ENCODE data around the gene SORL1.

SORL1 gene

DNA sequence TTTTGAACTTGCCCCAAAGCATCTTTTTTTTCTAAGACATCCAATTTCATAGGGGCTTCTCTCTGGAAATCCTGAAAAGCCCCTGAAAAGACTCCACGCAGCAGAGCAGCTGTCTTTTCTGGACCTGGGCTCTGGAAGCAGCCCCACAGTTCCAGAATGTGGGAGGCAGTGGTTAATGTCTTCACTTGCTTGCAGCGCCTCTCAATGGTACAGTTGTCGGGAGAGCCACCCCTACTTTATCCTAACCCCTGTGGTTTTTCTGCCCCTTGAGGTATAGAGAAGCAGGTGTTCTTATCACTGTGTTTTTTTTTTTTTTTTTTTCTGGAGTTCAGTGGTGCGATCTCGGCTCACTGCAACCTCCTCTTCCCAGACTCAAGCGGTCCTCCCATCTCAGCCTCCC lies 84.0 kb downstream of the SORL1 start:
- no peak for DNase-seq (ENCODE audit: low read depth in 3 of 3)

DNA sequence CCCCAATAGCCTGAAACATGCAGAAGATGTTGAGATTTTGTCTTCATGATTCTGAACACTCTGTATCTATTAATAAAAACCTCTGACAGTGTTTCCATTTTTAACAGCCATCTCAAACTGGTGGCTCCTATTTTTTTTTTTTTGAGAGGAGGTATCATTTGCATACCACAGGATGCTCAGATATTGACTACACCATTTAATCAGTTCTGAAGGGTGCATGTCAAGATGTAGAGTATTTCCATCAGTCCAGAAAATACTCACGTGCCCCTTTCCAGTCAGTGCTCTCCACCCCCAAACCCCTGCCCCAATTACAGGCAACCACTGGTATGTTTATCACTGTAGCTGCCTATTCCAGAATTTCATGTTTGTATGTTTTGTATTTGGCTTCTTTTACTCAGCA lies 85.9 kb downstream of the SORL1 start:
- DNase-seq (ENCODE audit: low read depth in 3 of 3), result no peak

DNA sequence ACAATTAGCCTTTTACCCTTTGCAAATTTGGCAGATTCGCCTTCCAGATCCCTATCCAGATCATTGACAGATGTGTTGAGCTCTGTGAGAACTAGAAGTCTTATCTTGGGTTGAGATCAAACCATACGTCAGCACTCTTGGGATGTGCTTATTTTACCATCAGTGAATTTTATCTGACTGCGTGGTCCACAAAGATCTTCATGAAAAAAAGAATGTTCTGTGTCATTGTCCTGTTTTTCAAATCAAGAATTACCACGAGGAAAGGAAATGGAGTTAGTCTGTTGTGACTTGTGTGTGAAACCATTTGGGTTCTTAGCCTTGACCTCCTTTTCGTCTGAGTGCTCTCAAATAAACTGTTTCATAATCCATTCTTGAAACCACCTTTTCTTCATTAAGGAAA lies 86.9 kb downstream of the SORL1 start:
- no peak for DNase-seq (ENCODE audit: low read depth in 3 of 3)

DNA sequence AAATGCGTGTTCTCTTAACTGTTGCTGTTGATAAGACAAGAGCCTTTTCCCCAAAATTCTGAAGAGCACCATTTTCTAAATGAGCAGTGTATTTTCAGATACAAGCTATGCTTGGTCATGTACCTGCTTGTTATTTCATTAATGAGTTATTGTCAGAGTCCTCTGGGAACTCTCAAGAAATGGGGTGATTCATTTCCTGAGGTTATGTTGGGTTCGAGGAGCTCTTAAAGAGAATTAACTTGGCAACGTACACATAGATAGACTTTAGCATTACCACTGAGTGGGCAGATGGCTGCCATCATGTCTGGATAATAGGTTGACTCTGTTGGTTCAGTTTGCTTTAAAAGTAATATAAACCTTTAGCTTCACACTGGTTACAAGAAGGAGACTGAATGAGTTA lies 88.5 kb downstream of the SORL1 start:
- DNase-seq (ENCODE audit: low read depth in 3 of 3), result no peak

DNA sequence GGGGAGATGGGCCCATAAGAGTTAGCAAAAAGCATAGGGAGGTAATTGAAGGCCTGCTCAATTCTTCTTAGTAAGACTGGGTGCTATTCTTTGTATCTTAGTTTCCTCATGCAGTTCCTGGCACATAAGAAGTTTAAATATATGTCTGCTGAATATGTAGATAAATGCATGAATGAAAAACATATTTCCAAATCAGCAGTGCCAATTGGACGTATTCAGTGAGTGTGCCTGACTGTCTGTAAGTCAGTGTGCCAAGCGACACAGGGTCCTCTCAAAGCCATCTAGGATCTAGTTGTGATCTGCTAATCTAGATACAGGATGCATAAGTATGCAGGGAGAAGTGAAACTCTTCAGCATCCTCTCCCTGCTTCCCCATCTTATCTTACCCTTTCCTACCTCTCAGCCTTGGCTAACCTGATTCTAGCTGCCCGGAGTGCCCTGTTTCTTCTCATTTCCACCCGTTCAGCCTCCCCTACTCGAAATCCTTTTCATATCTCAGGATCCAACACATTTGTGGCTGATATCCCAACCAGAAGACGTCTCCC lies 91.8 kb downstream of the SORL1 start:
- no peak for DNase-seq (ENCODE audit: low read depth in 3 of 3)

DNA sequence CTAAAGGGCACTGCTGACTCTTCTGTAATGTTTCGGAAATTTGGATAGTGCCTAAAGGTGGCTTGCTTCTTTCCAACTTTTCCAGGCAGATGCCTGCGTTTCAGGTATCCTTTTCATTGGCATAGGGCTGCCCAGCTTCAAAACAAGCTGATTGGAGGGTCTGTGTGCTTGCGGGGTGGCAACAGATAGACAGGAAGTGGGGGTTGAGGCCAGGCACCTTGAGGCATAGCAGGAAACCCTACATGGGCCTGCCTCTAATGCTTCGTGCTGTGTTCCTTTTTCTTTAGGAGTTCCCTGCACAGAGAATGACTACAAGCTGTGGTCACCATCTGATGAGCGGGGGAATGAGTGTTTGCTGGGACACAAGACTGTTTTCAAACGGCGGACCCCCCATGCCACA lies 92.8 kb downstream of the SORL1 start:
- DNase-seq (ENCODE audit: low read depth in 3 of 3), result no peak

DNA sequence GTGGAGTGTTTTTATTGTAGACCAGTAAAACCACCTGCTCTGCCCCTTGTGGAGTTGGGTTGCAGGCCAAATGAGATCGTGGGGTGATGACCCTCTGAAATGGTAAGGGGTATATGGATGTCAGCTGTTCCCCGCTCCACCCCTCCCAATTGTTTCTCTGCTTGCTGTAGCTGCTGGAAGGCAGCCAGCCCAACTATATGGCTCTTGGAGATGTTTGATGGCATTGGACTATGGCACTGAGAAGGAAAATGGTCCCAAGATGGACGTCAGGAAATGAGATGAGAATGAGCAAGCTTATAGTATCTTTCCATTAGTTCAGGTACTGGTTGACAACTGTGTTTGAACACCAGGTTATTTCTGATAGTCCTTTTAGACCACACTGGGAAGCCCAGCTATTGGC lies 95.5 kb downstream of the SORL1 start:
- DNase-seq (ENCODE audit: low read depth in 3 of 3), result no peak

DNA sequence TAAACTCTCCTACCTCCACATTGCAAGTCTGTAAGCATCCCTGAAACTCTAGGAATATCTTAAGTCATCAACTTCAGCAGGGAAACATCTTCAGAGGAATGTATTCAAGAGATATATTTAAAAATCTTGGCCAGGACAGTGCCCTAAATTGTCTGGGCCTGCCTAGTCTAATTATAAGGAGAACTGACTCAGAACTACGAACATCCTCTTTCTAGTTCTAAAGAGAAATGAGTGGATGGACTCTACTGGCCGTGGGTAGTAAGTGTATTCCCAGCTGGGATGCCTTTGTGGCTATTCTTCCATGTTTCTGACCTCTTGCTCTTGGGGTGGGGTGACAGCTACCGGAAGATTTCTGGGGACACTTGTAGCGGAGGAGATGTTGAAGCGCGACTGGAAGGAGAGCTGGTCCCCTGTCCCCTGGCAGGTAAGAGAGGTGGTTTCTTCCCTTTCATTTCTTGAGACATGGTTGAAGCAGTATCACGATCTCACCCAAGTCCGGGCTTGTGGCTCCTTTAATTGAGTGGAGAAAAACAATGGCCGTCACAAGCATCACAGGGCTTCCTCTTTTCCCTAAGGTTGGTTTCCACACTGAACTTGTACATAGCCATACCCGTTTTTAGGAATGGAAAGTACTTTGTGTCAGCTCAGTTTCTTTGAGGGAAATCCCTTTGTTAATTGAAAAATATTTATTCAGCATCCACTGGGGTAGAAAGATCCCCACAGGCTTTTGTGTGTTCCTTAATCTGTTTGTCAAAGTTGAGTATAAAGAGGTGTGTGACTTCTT lies 98.3 kb downstream of the SORL1 start:
- DNase-seq (ENCODE audit: low read depth in 3 of 3), result no peak

DNA sequence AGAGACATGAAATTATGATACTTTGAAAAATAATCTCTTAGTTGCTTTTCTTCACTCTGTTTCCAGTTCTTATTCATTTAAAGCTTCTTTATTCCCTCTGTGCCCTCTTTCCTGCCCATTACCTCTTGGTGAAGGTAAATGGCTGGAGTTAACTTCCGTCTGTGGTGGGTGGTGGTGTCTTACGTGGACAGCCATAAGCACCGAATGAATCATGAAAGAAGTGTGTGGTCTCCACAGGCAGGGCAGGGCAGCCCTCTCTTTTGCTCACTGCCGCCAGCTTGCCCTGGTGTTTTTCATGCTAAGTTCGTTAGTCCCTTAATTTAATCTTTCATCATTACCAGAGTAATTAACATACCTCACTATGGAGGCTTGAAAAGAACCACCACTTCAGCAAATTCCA lies 99.3 kb downstream of the SORL1 start:
- no peak for DNase-seq (ENCODE audit: low read depth in 3 of 3)

DNA sequence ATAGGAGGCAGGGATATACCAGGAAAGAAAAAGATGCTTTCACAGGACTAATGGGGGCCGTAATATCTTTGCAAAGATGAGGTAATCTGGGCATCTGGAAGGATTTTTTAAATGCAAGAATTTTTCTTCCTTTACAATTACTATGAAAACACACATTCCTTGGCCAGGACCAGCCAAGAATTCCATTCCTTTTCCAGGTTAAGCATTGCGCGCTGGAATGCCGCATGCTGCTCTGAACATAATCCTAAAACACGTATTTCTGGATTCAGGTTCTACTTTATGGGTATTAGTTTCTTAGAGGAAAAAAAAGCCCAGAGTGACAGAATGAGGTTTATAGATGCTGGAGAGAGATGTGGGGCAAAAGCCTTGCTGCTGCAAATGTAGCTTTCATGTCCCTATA lies 100.0 kb downstream of the SORL1 start:
- DNase-seq (ENCODE audit: low read depth in 3 of 3), result no peak

DNA sequence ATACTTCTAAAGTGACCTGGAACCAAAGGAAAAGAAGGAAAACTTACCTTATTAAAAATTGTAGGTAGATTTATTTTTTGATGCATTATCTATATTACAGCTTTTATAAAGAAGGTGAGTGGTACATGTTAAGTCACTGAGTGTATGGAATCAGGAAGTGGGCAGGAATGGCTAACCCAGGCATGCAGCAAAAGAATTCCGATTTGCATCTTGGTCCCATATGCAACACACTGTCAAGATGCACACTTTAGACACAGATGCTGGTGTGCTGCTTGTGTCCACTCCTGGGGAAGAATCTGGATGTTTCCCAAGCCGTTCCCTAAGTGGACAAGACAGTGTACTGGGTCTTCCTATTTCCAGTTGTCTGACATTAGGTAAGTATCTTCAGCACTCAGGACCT lies 100.5 kb downstream of the SORL1 start:
- no peak for DNase-seq (ENCODE audit: low read depth in 3 of 3)

DNA sequence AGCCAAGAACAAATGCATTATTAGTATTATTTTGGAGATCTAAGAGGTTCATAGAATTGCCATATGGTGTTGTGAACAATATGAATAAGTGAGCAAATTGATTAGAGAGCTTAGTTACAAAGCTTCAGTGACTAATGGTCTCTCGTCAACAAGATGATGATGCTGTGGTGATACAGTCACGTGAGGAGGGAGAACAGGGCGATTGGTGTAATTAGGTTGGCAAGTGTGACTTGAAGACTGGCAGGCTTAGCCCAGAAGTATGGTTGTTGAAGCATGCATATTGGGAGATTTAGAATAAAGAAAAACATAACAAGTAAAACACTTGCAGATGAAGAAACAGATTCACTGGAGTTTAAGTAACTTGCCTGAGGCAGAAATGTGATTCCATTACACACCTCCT lies 101.3 kb downstream of the SORL1 start:
- no peak for DNase-seq (ENCODE audit: low read depth in 3 of 3)

DNA sequence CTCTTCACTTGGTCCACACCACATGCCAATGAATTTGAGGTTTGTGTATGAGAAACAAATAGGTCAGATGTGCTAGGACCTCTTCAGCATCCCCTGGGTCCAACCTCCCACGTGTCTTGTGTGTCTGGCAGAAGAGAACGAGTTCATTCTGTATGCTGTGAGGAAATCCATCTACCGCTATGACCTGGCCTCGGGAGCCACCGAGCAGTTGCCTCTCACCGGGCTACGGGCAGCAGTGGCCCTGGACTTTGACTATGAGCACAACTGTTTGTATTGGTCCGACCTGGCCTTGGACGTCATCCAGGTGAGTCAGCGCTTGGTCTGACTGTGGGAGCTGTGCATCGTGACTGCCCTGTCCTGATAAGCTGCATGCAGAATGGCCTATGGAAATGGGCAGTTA lies 101.7 kb downstream of the SORL1 start:
- DNase-seq (ENCODE audit: low read depth in 3 of 3), result no peak

DNA sequence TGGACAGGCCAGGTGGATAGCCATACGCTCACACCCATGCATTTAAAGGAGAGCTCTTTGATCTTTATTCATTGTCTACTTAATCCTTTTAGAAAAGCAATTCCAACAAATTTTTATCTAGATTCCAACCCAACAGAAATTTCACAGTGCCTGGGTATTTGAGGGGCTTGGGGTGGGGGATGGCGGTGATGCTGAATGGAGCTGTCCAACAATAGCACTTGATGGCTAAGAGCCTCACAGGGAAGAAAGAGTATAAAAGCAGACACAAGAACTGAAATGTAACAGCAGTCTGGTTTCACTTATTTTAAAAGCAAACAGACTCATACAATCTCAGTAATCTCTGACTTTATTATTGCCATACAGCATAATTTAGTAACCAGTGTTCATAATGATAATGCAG lies 102.4 kb downstream of the SORL1 start:
- no peak for DNase-seq (ENCODE audit: low read depth in 3 of 3)

DNA sequence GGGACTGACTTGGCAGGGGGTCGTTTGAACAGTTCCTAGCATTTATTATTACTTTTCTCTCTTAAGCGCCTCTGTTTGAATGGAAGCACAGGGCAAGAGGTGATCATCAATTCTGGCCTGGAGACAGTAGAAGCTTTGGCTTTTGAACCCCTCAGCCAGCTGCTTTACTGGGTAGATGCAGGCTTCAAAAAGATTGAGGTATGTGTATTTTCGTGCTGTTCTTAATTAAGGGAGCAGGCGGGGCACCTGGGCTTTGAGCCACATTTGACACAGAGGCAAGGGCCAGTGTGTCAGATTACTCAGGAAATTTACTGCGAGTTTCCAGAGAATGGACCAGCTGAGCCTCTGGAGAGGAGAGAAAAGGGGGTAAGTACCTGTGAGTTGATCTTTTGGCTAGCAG lies 103.0 kb downstream of the SORL1 start:
- DNase-seq (ENCODE audit: low read depth in 3 of 3), result no peak

DNA sequence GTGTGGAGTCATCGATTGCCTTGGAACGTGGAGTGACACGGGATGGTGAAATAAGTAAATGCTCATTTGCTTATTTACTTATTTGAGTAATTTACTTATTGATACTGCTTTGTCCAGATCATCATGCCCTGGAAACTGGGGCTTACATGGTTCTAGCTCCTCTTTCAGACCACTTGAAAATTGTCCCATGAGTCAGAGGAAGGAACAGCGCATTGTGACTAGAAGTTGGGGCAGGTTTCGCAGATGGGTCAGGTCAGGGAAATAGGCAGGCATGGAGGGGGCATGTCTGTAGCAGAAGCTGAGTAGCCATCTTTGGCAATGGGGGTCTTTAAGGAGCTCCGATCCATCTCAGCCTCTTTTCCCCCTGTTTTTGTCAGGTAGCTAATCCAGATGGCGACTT lies 104.8 kb downstream of the SORL1 start:
- DNase-seq (ENCODE audit: low read depth in 3 of 3), result no peak

DNA sequence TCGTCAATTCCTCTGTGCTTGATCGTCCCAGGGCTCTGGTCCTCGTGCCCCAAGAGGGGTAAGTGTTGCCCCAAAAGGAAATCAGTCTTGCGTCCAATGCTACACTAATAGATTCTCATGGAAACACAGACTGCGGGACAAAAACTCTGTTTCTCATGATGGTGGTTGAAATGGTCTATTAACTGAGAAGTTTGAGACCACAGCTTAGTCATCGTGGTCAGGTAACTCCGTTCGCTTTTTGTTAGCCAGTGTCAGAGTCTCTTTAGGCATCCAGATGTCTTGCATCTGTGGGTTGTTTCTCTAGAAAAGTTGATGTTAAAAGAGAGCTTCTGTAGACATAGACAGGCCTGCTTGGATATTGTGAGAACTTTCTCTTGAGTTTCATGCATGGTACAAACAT lies 105.2 kb downstream of the SORL1 start:
- no peak for DNase-seq (ENCODE audit: low read depth in 3 of 3)

DNA sequence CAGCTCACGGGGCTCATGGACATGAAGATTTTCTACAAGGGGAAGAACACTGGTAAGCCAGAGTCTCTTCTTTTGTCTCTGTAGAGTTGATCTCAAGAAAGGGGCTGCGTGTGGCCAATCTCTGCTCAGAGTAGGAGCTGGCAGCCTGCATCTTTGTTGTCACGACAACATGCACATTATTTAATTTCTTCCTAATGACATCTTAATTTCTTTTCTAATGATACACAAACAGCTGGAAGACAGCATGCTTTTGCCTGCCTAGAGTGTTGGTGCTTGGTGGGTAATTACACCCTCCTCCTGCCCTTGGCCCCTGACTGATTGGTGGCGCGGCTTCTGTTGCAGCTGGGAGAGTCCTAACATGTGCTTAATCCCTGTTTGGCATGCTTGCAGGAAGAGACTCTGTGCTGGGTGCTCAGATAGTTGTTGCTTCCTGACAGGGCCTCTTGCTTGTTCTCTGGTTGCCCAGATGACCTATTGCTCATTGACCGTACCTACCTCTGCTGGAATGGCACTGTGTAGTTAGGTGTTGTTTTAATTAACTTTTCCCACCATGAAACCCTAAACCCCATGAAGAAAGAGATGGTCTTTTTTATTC lies 107.6 kb downstream of the SORL1 start:
- no peak for DNase-seq (ENCODE audit: low read depth in 3 of 3)

DNA sequence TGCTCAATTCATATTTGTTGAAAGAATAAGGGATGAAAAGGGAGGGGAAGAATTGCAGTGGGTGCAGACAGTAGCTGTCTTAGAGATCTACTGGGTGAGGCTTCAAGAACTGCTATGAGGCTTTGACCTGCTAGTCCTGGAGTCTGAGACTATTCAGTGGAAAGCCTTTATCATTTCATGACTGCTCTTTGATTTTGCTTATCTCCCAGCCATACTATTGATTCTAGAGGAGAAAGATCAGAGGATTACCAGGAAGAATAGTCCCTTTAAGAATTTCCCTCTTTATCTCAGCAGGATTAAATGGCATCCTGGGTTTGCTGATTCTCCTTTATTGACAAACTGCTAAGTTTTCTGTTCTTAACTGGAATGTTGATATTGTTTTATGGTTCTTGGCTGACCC lies 108.1 kb downstream of the SORL1 start:
- no peak for DNase-seq (ENCODE audit: low read depth in 3 of 3)

DNA sequence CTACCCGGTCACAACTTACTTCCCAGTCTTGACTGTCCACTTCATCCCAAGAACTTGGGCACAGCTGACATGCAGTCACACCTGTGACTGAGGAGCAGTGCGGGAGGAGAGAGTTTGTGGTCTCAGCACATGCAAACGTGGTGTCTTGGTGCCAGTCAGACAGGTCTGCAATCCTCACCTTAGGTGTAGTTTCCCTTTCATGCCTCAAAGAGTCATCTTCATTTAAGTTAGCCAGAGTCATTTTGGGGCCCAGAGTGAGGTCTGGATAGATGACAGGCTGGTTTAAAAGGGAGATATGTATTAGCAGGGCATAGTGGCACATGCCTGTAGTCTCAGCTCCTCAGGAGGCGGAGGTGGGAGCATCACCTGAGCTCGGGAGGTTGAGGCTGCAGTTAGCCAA lies 109.1 kb downstream of the SORL1 start:
- no peak for DNase-seq (ENCODE audit: low read depth in 3 of 3)

DNA sequence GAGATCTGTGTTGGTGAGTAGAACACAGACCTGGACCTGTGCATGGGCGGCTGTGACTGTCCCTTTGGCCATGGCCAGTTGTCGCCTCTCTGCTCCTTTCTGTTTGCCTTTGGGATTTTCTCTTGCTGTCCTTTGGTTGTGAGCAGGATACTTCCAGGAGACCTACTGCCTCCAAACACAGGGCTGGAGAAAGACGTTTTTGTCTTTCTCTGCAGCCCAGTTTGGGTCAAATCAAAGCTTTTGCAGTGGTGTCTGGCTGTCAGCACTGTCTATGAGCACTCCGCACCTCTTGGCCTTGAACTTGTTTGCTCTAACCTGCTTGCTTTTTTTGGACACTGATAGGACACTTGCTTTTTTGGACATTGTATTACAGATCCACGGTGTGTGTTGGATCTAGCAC lies 109.6 kb downstream of the SORL1 start:
- DNase-seq (ENCODE audit: low read depth in 3 of 3), result no peak

DNA sequence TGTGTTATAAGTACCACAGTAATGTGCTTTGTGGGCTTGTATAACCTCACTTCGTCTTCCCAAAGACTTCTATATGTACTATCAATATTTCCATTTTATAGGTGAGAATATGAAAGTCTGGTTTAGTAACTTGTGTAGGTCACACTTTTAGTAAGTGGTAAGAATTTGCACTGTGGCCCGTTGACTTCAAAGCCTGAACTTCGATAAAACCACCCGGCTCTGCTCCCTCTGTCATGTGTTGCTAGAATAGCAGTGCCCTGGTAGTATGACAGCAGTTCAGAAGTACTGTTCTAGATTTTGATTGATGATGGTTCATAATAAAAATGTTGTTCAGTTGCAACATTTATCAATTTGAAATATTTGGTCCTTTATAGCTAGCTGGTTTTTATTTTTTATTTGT lies 110.9 kb downstream of the SORL1 start:
- no peak for DNase-seq (ENCODE audit: low read depth in 3 of 3)
